ENCODE results near the gene STOML1. TPM values are rescaled to one million over a fixed set of nuclear protein-coding genes. Genes with fewer than 3 reads are reported as not detected.
"Not testable (repeated sequence)": the region's sequence is repeated elsewhere in the genome, so short reads cannot be mapped to it uniquely, and the experiment has no call there.

The STOML1 gene
- total RNA-seq, 1 experiment from 2014 or later: 5.4 TPM

DNA sequence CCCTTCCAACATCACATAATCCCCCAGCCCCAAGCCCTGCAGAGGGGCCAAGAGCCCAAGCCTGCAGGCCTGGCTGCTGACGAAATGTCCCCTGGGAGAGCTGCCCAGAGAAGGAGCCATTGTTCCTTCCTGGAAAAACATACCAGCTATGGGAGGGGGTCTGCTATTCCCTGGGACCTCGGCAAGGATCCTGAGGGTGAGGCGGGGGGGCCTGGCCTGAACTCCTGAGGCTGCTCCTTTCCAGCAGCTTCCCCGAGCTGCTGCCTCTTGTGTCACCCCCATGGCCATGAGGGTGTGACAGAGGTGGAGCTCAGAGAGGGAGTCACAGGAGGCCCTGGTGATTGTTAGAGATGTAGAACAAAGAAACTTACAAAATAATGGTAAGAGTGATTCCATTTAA is 53.0 kb downstream of the STOML1 start (continued):
- TF ChIP-seq SMAD3 (CRISPR knock-in tag; IDR thresholded peaks at IDR 0.05; ENCODE audit: borderline replicate concordance) (no peak), MLX (CRISPR knock-in tag; IDR thresholded peaks at IDR 0.05) (no peak), ZNF532 (CRISPR knock-in tag; IDR thresholded peaks at IDR 0.05; ENCODE audit: borderline replicate concordance) (no peak), CREB1 (CRISPR knock-in tag; IDR thresholded peaks at IDR 0.05) (no peak), FOXJ3 (CRISPR knock-in tag; IDR thresholded peaks at IDR 0.05; ENCODE audit: borderline replicate concordance) (no peak)

GRCh38 chr15:73938516-73938915 is 53.6 kb downstream of the STOML1 start:
- H3K36me3 Mint-ChIP-seq; ATAC-seq; POLR2A ChIA-PET; H3K27ac Mint-ChIP-seq; H3K4me3 Mint-ChIP-seq; H3K27me3 Mint-ChIP-seq (ENCODE audit: low read depth); DNase-seq (ENCODE audit: low spot score); H3K9me3 Mint-ChIP-seq: not testable (repeated sequence)
- H3K4me1 Mint-ChIP-seq: peaks cover 14% of the 10 kb centered on the region
- CTCF ChIA-PET: interaction anchor here (1.0 to 2.7 kb wide), 4 partner anchors 11 to 26 kb away, joined by 5 to 13 read pairs (median 6); no protein-coding TSS in a partner anchor

GRCh38 chr15:73937726-73938125 is 54.4 kb downstream of the STOML1 start:
- Mint-ChIP-seq H3K4me1 (peaks cover 14% of the 10 kb centered on the region), H3K36me3 (no peaks in the 10 kb centered on the region), H3K27ac (no peak overlapping the region), H3K4me3 (no peak overlapping the region), H3K27me3 (ENCODE audit: low read depth) (no peaks in the 10 kb centered on the region), H3K9me3 (no peaks in the 10 kb centered on the region)
- DNase-seq (ENCODE audit: low spot score) (no peak), ATAC-seq (no peak)
- ChIA-PET CTCF (interaction anchor here (1.0 to 3.4 kb wide), 4 partner anchors 11 to 71 kb away, joined by 5 to 38 read pairs (median 9); partner anchors contain the start of gene LOXL1), POLR2A (no interaction called here)
- TF ChIP-seq, protein P1, sequence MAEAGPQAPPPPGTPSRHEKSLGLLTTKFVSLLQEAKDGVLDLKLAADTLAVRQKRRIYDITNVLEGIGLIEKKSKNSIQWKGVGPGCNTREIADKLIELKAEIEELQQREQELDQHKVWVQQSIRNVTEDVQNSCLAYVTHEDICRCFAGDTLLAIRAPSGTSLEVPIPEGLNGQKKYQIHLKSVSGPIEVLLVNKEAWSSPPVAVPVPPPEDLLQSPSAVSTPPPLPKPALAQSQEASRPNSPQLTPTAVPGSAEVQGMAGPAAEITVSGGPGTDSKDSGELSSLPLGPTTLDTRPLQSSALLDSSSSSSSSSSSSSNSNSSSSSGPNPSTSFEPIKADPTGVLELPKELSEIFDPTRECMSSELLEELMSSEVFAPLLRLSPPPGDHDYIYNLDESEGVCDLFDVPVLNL (CRISPR knock-in tag; IDR thresholded peaks at IDR 0.05; ENCODE audit: borderline replicate concordance, low read depth): no peak

- no peak for ATAC-seq
- Mint-ChIP-seq H3K9me3 (no peaks in the 10 kb centered on the region), H3K36me3 (no peaks in the 10 kb centered on the region), H3K27ac (no peak overlapping the region), H3K27me3 (ENCODE audit: low read depth) (no peaks in the 10 kb centered on the region), H3K4me3 (no peak overlapping the region), H3K4me1 (peaks cover 14% of the 10 kb centered on the region)
- ChIA-PET POLR2A (no interaction called here), CTCF (interaction anchor here (1.3 to 3.4 kb wide), 5 partner anchors 10 to 111 kb away, joined by 5 to 38 read pairs (median 6); partner anchors contain the start of gene LOXL1)
- TF ChIP-seq SP1 (CRISPR knock-in tag; conservative IDR thresholded peaks at IDR 0.05) (no peak), ATF6 (CRISPR knock-in tag; IDR thresholded peaks at IDR 0.05) (no peak), TEAD1 (CRISPR knock-in tag; IDR thresholded peaks at IDR 0.05) (no peak), ZNF232 (CRISPR knock-in tag; IDR thresholded peaks at IDR 0.05) (no peak), FOXJ3 (CRISPR knock-in tag; IDR thresholded peaks at IDR 0.05; ENCODE audit: borderline replicate concordance) (no peak), TP53 (CRISPR knock-in tag; IDR thresholded peaks at IDR 0.05) (no peak), ZNF512 (CRISPR knock-in tag; IDR thresholded peaks at IDR 0.05; ENCODE audit: borderline replicate concordance) (no peak), ZNF416 (CRISPR knock-in tag; IDR thresholded peaks at IDR 0.05) (no peak), RELA (CRISPR knock-in tag; IDR thresholded peaks at IDR 0.05; ENCODE audit: borderline replicate concordance) (no peak), CREB1 (CRISPR knock-in tag; IDR thresholded peaks at IDR 0.05) (no peak)
- TF ChIP-seq, protein P2, sequence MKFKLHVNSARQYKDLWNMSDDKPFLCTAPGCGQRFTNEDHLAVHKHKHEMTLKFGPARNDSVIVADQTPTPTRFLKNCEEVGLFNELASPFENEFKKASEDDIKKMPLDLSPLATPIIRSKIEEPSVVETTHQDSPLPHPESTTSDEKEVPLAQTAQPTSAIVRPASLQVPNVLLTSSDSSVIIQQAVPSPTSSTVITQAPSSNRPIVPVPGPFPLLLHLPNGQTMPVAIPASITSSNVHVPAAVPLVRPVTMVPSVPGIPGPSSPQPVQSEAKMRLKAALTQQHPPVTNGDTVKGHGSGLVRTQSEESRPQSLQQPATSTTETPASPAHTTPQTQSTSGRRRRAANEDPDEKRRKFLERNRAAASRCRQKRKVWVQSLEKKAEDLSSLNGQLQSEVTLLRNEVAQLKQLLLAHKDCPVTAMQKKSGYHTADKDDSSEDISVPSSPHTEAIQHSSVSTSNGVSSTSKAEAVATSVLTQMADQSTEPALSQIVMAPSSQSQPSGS (CRISPR knock-in tag; IDR thresholded peaks at IDR 0.05; ENCODE audit: borderline replicate concordance, low read depth): no peak
- TF ChIP-seq, protein P3, sequence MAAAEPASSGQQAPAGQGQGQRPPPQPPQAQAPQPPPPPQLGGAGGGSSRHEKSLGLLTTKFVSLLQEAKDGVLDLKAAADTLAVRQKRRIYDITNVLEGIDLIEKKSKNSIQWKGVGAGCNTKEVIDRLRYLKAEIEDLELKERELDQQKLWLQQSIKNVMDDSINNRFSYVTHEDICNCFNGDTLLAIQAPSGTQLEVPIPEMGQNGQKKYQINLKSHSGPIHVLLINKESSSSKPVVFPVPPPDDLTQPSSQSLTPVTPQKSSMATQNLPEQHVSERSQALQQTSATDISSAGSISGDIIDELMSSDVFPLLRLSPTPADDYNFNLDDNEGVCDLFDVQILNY (CRISPR knock-in tag; IDR thresholded peaks at IDR 0.05): no peak
- DNase-seq (ENCODE audit: low spot score): no peak
Measured at GRCh38 chr15:73937296-73937695, 54.8 kb downstream of the STOML1 start.

Data from WTC11 (cell line).